ENCODE results near the gene NACC2.

The NACC2 gene

GRCh38 chr9:136138566-136138965 is 43.5 kb upstream of the NACC2 start:
- Histone ChIP-seq H3K27ac (ENCODE audit: low read depth, low read length) (no peak overlapping the region), H3K9me3 (ENCODE audit: insufficient read depth, low read depth, low read length) (peaks cover 7% of the 10 kb centered on the region), H3K27me3 (ENCODE audit: insufficient read depth, low read length) (peaks cover 5% of the 10 kb centered on the region), H3K18ac (ENCODE audit: low read length) (no peak overlapping the region), H3K79me2 (ENCODE audit: control insufficient read depth, insufficient read depth, low read length, poor library complexity) (no peaks in the 10 kb centered on the region), H4K91ac (ENCODE audit: low read depth, low read length) (no peak overlapping the region), H2BK5ac (ENCODE audit: low read depth, low read length, poor library complexity) (no peak overlapping the region), H3K4me1 (ENCODE audit: control insufficient read depth in 1 of 2, insufficient read depth in 2 of 2, low read length in 2 of 2) (peaks cover 0 to 3% of the 10 kb centered on the region in 2 experiments), H3K4ac (ENCODE audit: low read depth, low read length) (no peak overlapping the region), H3K79me1 (ENCODE audit: low read length) (no peaks in the 10 kb centered on the region), H3K4me2 (ENCODE audit: low read length) (no peak overlapping the region), H2AFZ (ENCODE audit: insufficient read depth, low read length, poor library complexity) (no peak overlapping the region), H2BK12ac (ENCODE audit: low read length) (no peak overlapping the region), H3K36me3 (ENCODE audit: control insufficient read depth in 1 of 2, insufficient read depth in 2 of 2, low read length in 2 of 2) (no peaks in the 10 kb centered on the region), H3K23ac (ENCODE audit: low read length) (no peak overlapping the region), H3K4me3 (ENCODE audit: low read depth, low read length) (no peak overlapping the region), H2BK120ac (ENCODE audit: insufficient read depth, low read length, poor library complexity) (no peak overlapping the region), H4K12ac (ENCODE audit: low read depth, low read length) (no peak overlapping the region), H3K14ac (ENCODE audit: low read length) (no peak overlapping the region), H4K8ac (ENCODE audit: low read depth, low read length) (no peak overlapping the region), H2AK5ac (ENCODE audit: low read length) (no peak overlapping the region), H3K9ac (ENCODE audit: low read length) (no peak overlapping the region)
- no peak for DNase-seq
- no CpG with 5 or more reads among the region's 9 CpGs for WGBS (ENCODE audit: extremely low coverage, insufficient coverage, insufficient read length)

- no peak overlapping the region for H4K12ac ChIP-seq (ENCODE audit: low read depth, low read length)
- no CpG with 5 or more reads among the region's 27 CpGs for WGBS (ENCODE audit: extremely low coverage, insufficient coverage, insufficient read length)
These were observed 42.5 kb upstream of the NACC2 start for GRCh38 chr9:136137321-136138265.

GRCh38 chr9:136136127-136136925 is 41.2 kb upstream of the NACC2 start:
- WGBS (ENCODE audit: extremely low coverage, insufficient coverage, insufficient read length) = no CpG with 5 or more reads among the region's 33 CpGs
- Histone ChIP-seq H4K91ac (ENCODE audit: low read depth, low read length) (no peak overlapping the region), H4K12ac (ENCODE audit: low read depth, low read length) (no peak overlapping the region), H3K79me1 (ENCODE audit: low read length) (no peaks in the 10 kb centered on the region), H3K9ac (ENCODE audit: low read length) (no peak overlapping the region), H3K36me3 (ENCODE audit: control insufficient read depth in 1 of 2, insufficient read depth in 2 of 2, low read length in 2 of 2) (no peaks in the 10 kb centered on the region), H3K27ac (ENCODE audit: low read depth, low read length) (no peak overlapping the region), H3K14ac (ENCODE audit: low read length) (no peak overlapping the region), H2AFZ (ENCODE audit: insufficient read depth, low read length, poor library complexity) (no peak overlapping the region), H2BK12ac (ENCODE audit: low read length) (no peak overlapping the region), H3K18ac (ENCODE audit: low read length) (no peak overlapping the region), H2AK5ac (ENCODE audit: low read length) (no peak overlapping the region), H3K27me3 (ENCODE audit: insufficient read depth, low read length) (peaks cover 11% of the 10 kb centered on the region), H2BK120ac (ENCODE audit: insufficient read depth, low read length, poor library complexity) (no peak overlapping the region), H3K4me2 (ENCODE audit: low read length) (no peak overlapping the region), H3K4ac (ENCODE audit: low read depth, low read length) (no peak overlapping the region), H3K9me3 (ENCODE audit: insufficient read depth, low read depth, low read length) (peaks cover 11% of the 10 kb centered on the region), H3K4me3 (ENCODE audit: low read depth, low read length) (no peak overlapping the region), H3K79me2 (ENCODE audit: control insufficient read depth, insufficient read depth, low read length, poor library complexity) (no peaks in the 10 kb centered on the region), H3K23ac (ENCODE audit: low read length) (no peak overlapping the region), H3K4me1 (ENCODE audit: control insufficient read depth in 1 of 2, insufficient read depth in 2 of 2, low read length in 2 of 2) (peaks cover 0 to 6% of the 10 kb centered on the region in 2 experiments), H2BK5ac (ENCODE audit: low read depth, low read length, poor library complexity) (no peak overlapping the region), H4K8ac (ENCODE audit: low read depth, low read length) (no peak overlapping the region)
- no peak for DNase-seq

More at GRCh38 chr9:136137321-136138265, 42.5 kb upstream of the NACC2 start:
- no peak overlapping the region for H2BK12ac ChIP-seq (ENCODE audit: low read length)
- no peak overlapping the region for H3K14ac ChIP-seq (ENCODE audit: low read length)
- no peak for DNase-seq
- H3K4ac ChIP-seq (ENCODE audit: low read depth, low read length) = no peak overlapping the region
- no peak overlapping the region for H2AK5ac ChIP-seq (ENCODE audit: low read length)
- no peak overlapping the region for H3K9ac ChIP-seq (ENCODE audit: low read length)
- peaks cover 10% of the 10 kb centered on the region for H3K9me3 ChIP-seq (ENCODE audit: insufficient read depth, low read depth, low read length)
- no peaks in the 10 kb centered on the region for H3K36me3 ChIP-seq (ENCODE audit: control insufficient read depth in 1 of 2, insufficient read depth in 2 of 2, low read length in 2 of 2)
- H4K8ac ChIP-seq (ENCODE audit: low read depth, low read length) = no peak overlapping the region
- H3K27ac ChIP-seq (ENCODE audit: low read depth, low read length) = no peak overlapping the region
- H3K79me2 ChIP-seq (ENCODE audit: control insufficient read depth, insufficient read depth, low read length, poor library complexity) = no peaks in the 10 kb centered on the region
- H3K23ac ChIP-seq (ENCODE audit: low read length) = no peak overlapping the region
- H2AFZ ChIP-seq (ENCODE audit: insufficient read depth, low read length, poor library complexity) = no peak overlapping the region
- H3K4me2 ChIP-seq (ENCODE audit: low read length) = no peak overlapping the region
- H3K79me1 ChIP-seq (ENCODE audit: low read length) = no peaks in the 10 kb centered on the region
- H2BK120ac ChIP-seq (ENCODE audit: insufficient read depth, low read length, poor library complexity) = no peak overlapping the region
- H4K91ac ChIP-seq (ENCODE audit: low read depth, low read length) = no peak overlapping the region
- H3K4me1 ChIP-seq (ENCODE audit: control insufficient read depth in 1 of 2, insufficient read depth in 2 of 2, low read length in 2 of 2) = peaks cover 0 to 6% of the 10 kb centered on the region in 2 experiments
- H3K18ac ChIP-seq (ENCODE audit: low read length) = no peak overlapping the region
- peaks cover 10% of the 10 kb centered on the region for H3K27me3 ChIP-seq (ENCODE audit: insufficient read depth, low read length)
- H3K4me3 ChIP-seq (ENCODE audit: low read depth, low read length) = no peak overlapping the region
- no peak overlapping the region for H2BK5ac ChIP-seq (ENCODE audit: low read depth, low read length, poor library complexity)

- Histone ChIP-seq H4K12ac (ENCODE audit: low read depth, low read length) (no peak overlapping the region), H3K4me3 (ENCODE audit: low read depth, low read length) (no peak overlapping the region), H3K9me3 (ENCODE audit: insufficient read depth, low read depth, low read length) (peaks cover 11% of the 10 kb centered on the region), H3K79me1 (ENCODE audit: low read length) (no peaks in the 10 kb centered on the region), H3K79me2 (ENCODE audit: control insufficient read depth, insufficient read depth, low read length, poor library complexity) (no peaks in the 10 kb centered on the region), H3K27ac (ENCODE audit: low read depth, low read length) (no peak overlapping the region), H3K4me1 (ENCODE audit: control insufficient read depth in 1 of 2, insufficient read depth in 2 of 2, low read length in 2 of 2) (peaks cover 0 to 6% of the 10 kb centered on the region in 2 experiments), H3K9ac (ENCODE audit: low read length) (no peak overlapping the region), H2BK12ac (ENCODE audit: low read length) (no peak overlapping the region), H3K23ac (ENCODE audit: low read length) (no peak overlapping the region), H2AFZ (ENCODE audit: insufficient read depth, low read length, poor library complexity) (no peak overlapping the region), H2BK120ac (ENCODE audit: insufficient read depth, low read length, poor library complexity) (no peak overlapping the region), H3K4ac (ENCODE audit: low read depth, low read length) (no peak overlapping the region), H3K4me2 (ENCODE audit: low read length) (no peak overlapping the region), H4K91ac (ENCODE audit: low read depth, low read length) (no peak overlapping the region), H3K36me3 (ENCODE audit: control insufficient read depth in 1 of 2, insufficient read depth in 2 of 2, low read length in 2 of 2) (no peaks in the 10 kb centered on the region), H3K27me3 (ENCODE audit: insufficient read depth, low read length) (peaks cover 11% of the 10 kb centered on the region), H2AK5ac (ENCODE audit: low read length) (no peak overlapping the region), H3K18ac (ENCODE audit: low read length) (no peak overlapping the region), H4K8ac (ENCODE audit: low read depth, low read length) (no peak overlapping the region), H2BK5ac (ENCODE audit: low read depth, low read length, poor library complexity) (no peak overlapping the region), H3K14ac (ENCODE audit: low read length) (no peak overlapping the region)
- no CpG with 5 or more reads among the region's 18 CpGs for WGBS (ENCODE audit: extremely low coverage, insufficient coverage, insufficient read length)
- DNase-seq = no peak
These were observed 40.4 kb upstream of the NACC2 start for GRCh38 chr9:136135326-136136126.

All from trophoblast cell (in vitro differentiated cells and primary cell).